HepG2 (cell line): ENCODE data around the gene COL18A1. TPM values are rescaled to one million over a fixed set of nuclear protein-coding genes. Genes with fewer than 3 reads are reported as not detected.

ENCODE experiments used
- ATAC-seq: fragments of 200-7000 bp; cut with Tn5 transposase; 3 replicates; pipeline ENCODE4 v1.9.1; 2020; ENCODE audit warnings: mild to moderate bottlenecking, moderate library complexity
- BruUV-seq: library from RNA; stranded (reverse); fragments of 400-500 nt; replicated peaks from 2 replicates; lab custom pipeline; 2021; lab: Mats Ljungman, UMichigan
- CTCF ChIA-PET: fragments of 300-600 bp; formaldehyde crosslinking; extraction: SDS; loops from one replicate; lab custom pipeline; 2021; ENCODE audit warnings: low total read pairs, inconsistent platforms, low intra/inter-chr PET ratio; lab: Yijun Ruan, JAX
- POLR2A ChIA-PET: fragments of 350-600 bp; sonication (Branson Sonifier 250); formaldehyde crosslinking; loops from one replicate; lab custom pipeline; 2020; ENCODE audit warnings: antibody characterized with exemption, inconsistent platforms; lab: Yijun Ruan, JAX
- DNase-seq: peaks from one replicate; pipeline ENCODE4 v3.0.0-alpha.2; 2015; ENCODE audit warnings: low spot score
- FAIRE-seq: peaks from 3 replicates; lab custom pipeline; 2011; peaks lifted over from hg19 to GRCh38; lab: Jason Lieb, UNC
- H2AFZ ChIP-seq: one replicate; pipeline ENCODE4 v1.6.1; 2011; ENCODE audit warnings: low read length, inconsistent platforms
- H3K27ac ChIP-seq: fragments of 300-600 bp; 3 replicates; pipeline ENCODE4 v1.8.0; 2011; ENCODE audit warnings: mixed run types, mild to moderate bottlenecking, mixed read lengths, low read length, inconsistent platforms; ENCODE audit not compliant: insufficient read depth; ENCODE audit errors: extremely low read length
- H3K27me3 ChIP-seq, 2 experiments: fragments of 200-600 bp in 1 of 2; 2 replicates in 1 of 2; 3 replicates in 1 of 2; pipeline versions ENCODE4 v1.6.0 to v1.8.0; 2011; ENCODE audit warnings: low read length in 2 of 2, mild to moderate bottlenecking in 2 of 2, moderate library complexity in 2 of 2, inconsistent platforms in 1 of 2; ENCODE audit not compliant: insufficient read depth in 2 of 2, control insufficient read depth in 1 of 2
- H3K36me3 ChIP-seq, 2 experiments: fragments of 200-600 bp in 1 of 2; replicated peaks in 1 of 2; 2 replicates in 1 of 2; 3 replicates in 1 of 2; pipeline versions ENCODE4 v1.5.1 to v1.8.0; 2011; ENCODE audit warnings: low read length in 2 of 2, inconsistent platforms in 1 of 2; ENCODE audit not compliant: insufficient read depth in 2 of 2, control insufficient read depth in 1 of 2
- H3K4me1 ChIP-seq: 2 replicates; pipeline ENCODE4 v1.5.1; 2012; ENCODE audit warnings: low read length, inconsistent platforms; ENCODE audit not compliant: insufficient read depth
- H3K4me2 ChIP-seq: 2 replicates; pipeline ENCODE4 v1.6.0; 2011; ENCODE audit warnings: low read depth, low read length, inconsistent platforms
- H3K4me3 ChIP-seq, 3 experiments: fragments of 200-600 bp in 1 of 3; sonication (generic), shearing (Covaris generic) in 1 of 3; replicated peaks in 1 of 3; 2 replicates each; pipeline ENCODE4 v1.5.1; 2011 to 2016; ENCODE audit warnings: low read length in 3 of 3, inconsistent platforms in 2 of 3, low read depth in 2 of 3, mild to moderate bottlenecking in 2 of 3, control low read depth in 1 of 3, mixed read lengths in 1 of 3; ENCODE audit not compliant: insufficient read depth in 1 of 3
- H3K79me2 ChIP-seq: one replicate; pipeline ENCODE4 v1.6.1; 2011; ENCODE audit warnings: low read length, inconsistent platforms; ENCODE audit not compliant: insufficient read depth
- H3K9ac ChIP-seq: 2 replicates; pipeline ENCODE4 v1.6.0; 2011; ENCODE audit warnings: mild to moderate bottlenecking, low read depth, low read length, inconsistent platforms; ENCODE audit not compliant: insufficient read depth
- H3K9me3 ChIP-seq: 2 replicates; pipeline ENCODE4 v1.5.1; 2012; ENCODE audit warnings: mild to moderate bottlenecking, low read length
- H4K20me1 ChIP-seq: 2 replicates; pipeline ENCODE4 v1.6.0; 2011; ENCODE audit warnings: inconsistent platforms, mild to moderate bottlenecking, low read length, moderate library complexity; ENCODE audit not compliant: insufficient read depth
- CBX1 ChIP-seq: IDR thresholded peaks from one replicate; pipeline ENCODE4 v1.6.1; 2016; ENCODE audit warnings: antibody characterized with exemption, low read depth
- CSRNP1 ChIP-seq: sonication (generic); formaldehyde crosslinking; IDR thresholded peaks from 2 replicates; pipeline ENCODE4 v1.8.1; 2023; ENCODE audit warnings: mild to moderate bottlenecking, missing genetic modification reagents
- HES4 ChIP-seq: sonication (generic); formaldehyde crosslinking; IDR thresholded peaks from 2 replicates; pipeline ENCODE4 v1.9.0; 2021; ENCODE audit warnings: mild to moderate bottlenecking, missing genetic modification reagents, borderline replicate concordance
- JUND ChIP-seq: sonication (generic); formaldehyde crosslinking; IDR thresholded peaks from 2 replicates; pipeline ENCODE4 v1.8.0; 2022; ENCODE audit warnings: mild to moderate bottlenecking, missing genetic modification reagents
- MAF1 ChIP-seq: sonication (generic); formaldehyde crosslinking; IDR thresholded peaks from 2 replicates; pipeline ENCODE4 v1.5.0; 2020; ENCODE audit warnings: missing genetic modification reagents, borderline replicate concordance
- MLX ChIP-seq: IDR thresholded peaks from 2 replicates; pipeline ENCODE4 v1.6.1; 2016
- MLXIP ChIP-seq: sonication (generic); formaldehyde crosslinking; IDR thresholded peaks from 2 replicates; pipeline ENCODE4 v1.9.0; 2021; ENCODE audit warnings: missing genetic modification reagents, borderline replicate concordance
- POLR2AphosphoS2 ChIP-seq: IDR thresholded peaks from 2 replicates; pipeline ENCODE4 v1.6.1; 2011; ENCODE audit warnings: low read depth, low read length, improper control_type of control experiment
- TOPORS ChIP-seq: sonication (generic); formaldehyde crosslinking; IDR thresholded peaks from 2 replicates; pipeline ENCODE4 v1.8.0; 2023; ENCODE audit warnings: mild to moderate bottlenecking, missing genetic modification reagents
- ZMYM2 ChIP-seq: sonication (generic); formaldehyde crosslinking; IDR thresholded peaks from 2 replicates; pipeline ENCODE4 v1.8.0; 2022; ENCODE audit warnings: mild to moderate bottlenecking, missing genetic modification reagents
- ZNF549 ChIP-seq: sonication (generic); formaldehyde crosslinking; IDR thresholded peaks from 2 replicates; pipeline ENCODE4 v1.5.0; 2020; ENCODE audit warnings: missing genetic modification reagents
- WGBS: methylation state at CpG from one replicate; pipeline ENCODE4 v1.1.6; 2017; ENCODE audit warnings: low lambda C conversion rate; 5-methylcytosine and 5-hydroxymethylcytosine counted together
- in situ Hi-C: cut with HindIII; loops from 2 replicates; pipeline ENCODE4 v1.10.0; 2017; ENCODE audit warnings: low pct_unique_long_range_greater_than_20kb; ENCODE audit not compliant: extremely low pct_ligation_motif_present
- intact Hi-C: fragments of 100-400 bp; cut with micrococcal nuclease; formaldehyde crosslinking; loops from one replicate; pipeline ENCODE4 v1.10.0; 2022; ENCODE audit not compliant: unreplicated experiment
- polyA plus RNA-seq, 8 experiments: library from polyadenylated mRNA; depleted of rRNA in 3 of 8; stranded (reverse) in 7 of 8; unstranded in 1 of 8; fragments of >200 nt; fragmentation: Illumina TruSeq in 4 of 8; extraction: Trizol in 4 of 8; gene quantifications; 2 replicates each; pipeline versions ENCODE4 v1.2.1 to v1.2.3, GENCODE V29; 2011 to 2016; ENCODE audit warnings: low read depth in 4 of 8, missing spikeins in 1 of 8, mixed read lengths in 1 of 8; ENCODE audit not compliant: insufficient read depth in 1 of 8
- total RNA-seq, 5 experiments: library from RNA; depleted of rRNA; stranded (reverse); fragments of >200 nt; fragmentation: Illumina TruSeq; extraction: Trizol; gene quantifications; 2 replicates each; pipeline ENCODE4 v1.2.3, GENCODE V29; 2016; ENCODE audit warnings: low read depth in 1 of 5
- TF ChIP-seq, protein P1 (sequence below): sonication (generic); formaldehyde crosslinking; IDR thresholded peaks from 2 replicates; pipeline ENCODE4 v1.5.1; 2020; ENCODE audit warnings: missing genetic modification reagents, mild to moderate bottlenecking, borderline replicate concordance
- TF ChIP-seq, protein P2 (sequence below): IDR thresholded peaks from 2 replicates; pipeline ENCODE4 v1.6.1; 2016; ENCODE audit warnings: low read depth, borderline replicate concordance
- TF ChIP-seq, protein P3 (sequence below): IDR thresholded peaks from 2 replicates; pipeline ENCODE4 v1.6.1; 2016; ENCODE audit warnings: missing compliant biosample characterization, missing genetic modification reagents, borderline replicate concordance

COL18A1 gene
- total and polyA plus RNA-seq, 2 of the 13 experiments (the other 11 are each of a cell fraction or from before 2014, with no cell fraction given), result 79.0 to 102 TPM

DNA sequence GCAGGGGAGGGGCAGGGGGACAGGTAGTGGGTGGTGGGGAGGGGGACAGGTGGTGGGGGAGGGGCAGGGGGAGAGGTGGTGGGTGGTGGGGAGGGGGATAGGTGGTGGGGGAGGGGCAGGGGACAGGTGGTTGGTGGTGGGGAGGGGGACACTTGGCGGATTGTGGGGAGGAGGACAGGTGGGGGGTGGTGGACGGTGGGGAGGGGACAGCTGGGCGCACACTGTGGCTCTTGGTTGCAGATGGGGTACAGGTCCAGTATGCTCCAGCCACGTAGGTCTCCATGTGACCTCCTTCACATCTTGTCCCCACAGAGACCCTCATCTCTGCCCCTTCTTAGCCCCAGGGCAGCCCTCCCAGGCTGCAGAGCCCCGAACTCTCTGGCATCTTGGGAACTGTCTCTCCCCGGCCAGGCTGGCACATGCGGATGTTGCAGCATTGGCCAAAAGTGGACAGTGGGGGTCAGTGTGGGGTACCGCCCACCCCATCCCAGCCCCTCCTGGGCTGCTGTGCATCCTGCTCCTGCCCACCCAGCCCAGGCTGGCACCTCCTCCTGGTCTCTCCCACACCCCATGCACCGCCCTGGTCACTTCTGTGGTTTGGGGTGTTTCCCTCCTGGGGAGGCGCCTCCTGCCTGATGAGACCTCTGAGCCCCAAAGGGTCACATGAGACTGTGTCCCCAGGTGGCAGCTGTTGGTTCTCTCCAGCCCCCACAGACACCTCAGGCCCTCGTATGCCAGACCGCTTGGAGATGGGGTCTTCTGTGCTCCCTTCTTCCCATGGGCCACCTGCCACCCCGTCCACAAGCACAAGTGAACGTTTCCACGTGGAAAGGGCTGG is 144.9 kb downstream of the COL18A1 start:
- CTCF ChIA-PET, result no interaction called here
- FAIRE-seq (no peak), DNase-seq (no peak)
- H3K27me3 ChIP-seq, result peaks cover 8 to 53% of the 10 kb centered on the region in 2 experiments
- no peak overlapping the region for H2AFZ ChIP-seq
- in situ Hi-C loops (no loop called here), intact Hi-C loops (no loop called here)
- H3K4me3 ChIP-seq, result no peak overlapping the region
- H3K9me3 ChIP-seq, result no peaks in the 10 kb centered on the region
- BruUV-seq, result no TSS peak
- no peaks in the 10 kb centered on the region for H4K20me1 ChIP-seq
- TF ChIP-seq, protein P1, sequence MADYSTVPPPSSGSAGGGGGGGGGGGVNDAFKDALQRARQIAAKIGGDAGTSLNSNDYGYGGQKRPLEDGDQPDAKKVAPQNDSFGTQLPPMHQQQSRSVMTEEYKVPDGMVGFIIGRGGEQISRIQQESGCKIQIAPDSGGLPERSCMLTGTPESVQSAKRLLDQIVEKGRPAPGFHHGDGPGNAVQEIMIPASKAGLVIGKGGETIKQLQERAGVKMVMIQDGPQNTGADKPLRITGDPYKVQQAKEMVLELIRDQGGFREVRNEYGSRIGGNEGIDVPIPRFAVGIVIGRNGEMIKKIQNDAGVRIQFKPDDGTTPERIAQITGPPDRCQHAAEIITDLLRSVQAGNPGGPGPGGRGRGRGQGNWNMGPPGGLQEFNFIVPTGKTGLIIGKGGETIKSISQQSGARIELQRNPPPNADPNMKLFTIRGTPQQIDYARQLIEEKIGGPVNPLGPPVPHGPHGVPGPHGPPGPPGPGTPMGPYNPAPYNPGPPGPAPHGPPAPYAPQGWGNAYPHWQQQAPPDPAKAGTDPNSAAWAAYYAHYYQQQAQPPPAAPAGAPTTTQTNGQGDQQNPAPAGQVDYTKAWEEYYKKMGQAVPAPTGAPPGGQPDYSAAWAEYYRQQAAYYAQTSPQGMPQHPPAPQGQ (CRISPR knock-in tag), result no peak
- no peak for TF ChIP-seq CSRNP1 (CRISPR knock-in tag)
- TF ChIP-seq MAF1 (CRISPR knock-in tag), result no peak
- TF ChIP-seq CBX1, result no peak
- no peak for TF ChIP-seq POLR2AphosphoS2
- TF ChIP-seq MLXIP, result no peak
- TF ChIP-seq, protein P2, sequence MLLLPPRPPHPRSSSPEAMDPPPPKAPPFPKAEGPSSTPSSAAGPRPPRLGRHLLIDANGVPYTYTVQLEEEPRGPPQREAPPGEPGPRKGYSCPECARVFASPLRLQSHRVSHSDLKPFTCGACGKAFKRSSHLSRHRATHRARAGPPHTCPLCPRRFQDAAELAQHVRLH (CRISPR knock-in tag), result no peak
- no peak for TF ChIP-seq TOPORS (CRISPR knock-in tag)
- no peak for TF ChIP-seq HES4 (CRISPR knock-in tag)
- TF ChIP-seq JUND (CRISPR knock-in tag), result no peak
- no peak for TF ChIP-seq MLX (CRISPR knock-in tag)
- TF ChIP-seq ZNF549 (CRISPR knock-in tag), result no peak
- TF ChIP-seq, protein P3, sequence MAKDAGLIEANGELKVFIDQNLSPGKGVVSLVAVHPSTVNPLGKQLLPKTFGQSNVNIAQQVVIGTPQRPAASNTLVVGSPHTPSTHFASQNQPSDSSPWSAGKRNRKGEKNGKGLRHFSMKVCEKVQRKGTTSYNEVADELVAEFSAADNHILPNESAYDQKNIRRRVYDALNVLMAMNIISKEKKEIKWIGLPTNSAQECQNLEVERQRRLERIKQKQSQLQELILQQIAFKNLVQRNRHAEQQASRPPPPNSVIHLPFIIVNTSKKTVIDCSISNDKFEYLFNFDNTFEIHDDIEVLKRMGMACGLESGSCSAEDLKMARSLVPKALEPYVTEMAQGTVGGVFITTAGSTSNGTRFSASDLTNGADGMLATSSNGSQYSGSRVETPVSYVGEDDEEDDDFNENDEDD (CRISPR knock-in tag), result no peak
- no peak for TF ChIP-seq ZMYM2
- TF ChIP-seq, all 625 proteins: peak for 0
- H3K4me2 ChIP-seq, result no peak overlapping the region; the same call in 1 of the 2 replicates
- H3K9ac ChIP-seq, result no peak overlapping the region
- H3K4me1 ChIP-seq, result peaks cover 49% of the 10 kb centered on the region
- no peak overlapping the region for H3K27ac ChIP-seq
- POLR2A ChIA-PET, result no interaction called here
- WGBS, result 57% methylated on average over 11 of the region's 15 CpGs
- no peaks in the 10 kb centered on the region for H3K79me2 ChIP-seq
- no peak for ATAC-seq
- no peaks in the 10 kb centered on the region for H3K36me3 ChIP-seq
